Coronary artery (tissue), 2 donors: ENCODE data around the gene COL20A1.

Experiments
- DNase-seq: peaks from one replicate; pipeline ENCODE4 v3.0.0-alpha.2; 2017; ENCODE audit warnings: low spot score
- H3K27ac ChIP-seq, 2 donors: fragments of 200-600 bp; sonication (generic); one replicate each; pipeline ENCODE4 v1.5.1; 2016 to 2019
- H3K4me3 ChIP-seq: fragments of 200-600 bp; sonication (generic); 2 replicates; pipeline ENCODE4 v1.5.1; 2016; ENCODE audit warnings: mild to moderate bottlenecking, moderate library complexity
- TF ChIP-seq, protein P1 (sequence below): fragments of 200-600 bp; sonication (generic); IDR thresholded peaks from one replicate; pipeline ENCODE4 v1.5.1; 2019; ENCODE audit warnings: antibody characterized with exemption

The COL20A1 gene

GRCh38 chr20:63322146-63322932, 29.4 kb downstream of the COL20A1 start:
- DNase-seq = no peak
- TF ChIP-seq, protein P1, sequence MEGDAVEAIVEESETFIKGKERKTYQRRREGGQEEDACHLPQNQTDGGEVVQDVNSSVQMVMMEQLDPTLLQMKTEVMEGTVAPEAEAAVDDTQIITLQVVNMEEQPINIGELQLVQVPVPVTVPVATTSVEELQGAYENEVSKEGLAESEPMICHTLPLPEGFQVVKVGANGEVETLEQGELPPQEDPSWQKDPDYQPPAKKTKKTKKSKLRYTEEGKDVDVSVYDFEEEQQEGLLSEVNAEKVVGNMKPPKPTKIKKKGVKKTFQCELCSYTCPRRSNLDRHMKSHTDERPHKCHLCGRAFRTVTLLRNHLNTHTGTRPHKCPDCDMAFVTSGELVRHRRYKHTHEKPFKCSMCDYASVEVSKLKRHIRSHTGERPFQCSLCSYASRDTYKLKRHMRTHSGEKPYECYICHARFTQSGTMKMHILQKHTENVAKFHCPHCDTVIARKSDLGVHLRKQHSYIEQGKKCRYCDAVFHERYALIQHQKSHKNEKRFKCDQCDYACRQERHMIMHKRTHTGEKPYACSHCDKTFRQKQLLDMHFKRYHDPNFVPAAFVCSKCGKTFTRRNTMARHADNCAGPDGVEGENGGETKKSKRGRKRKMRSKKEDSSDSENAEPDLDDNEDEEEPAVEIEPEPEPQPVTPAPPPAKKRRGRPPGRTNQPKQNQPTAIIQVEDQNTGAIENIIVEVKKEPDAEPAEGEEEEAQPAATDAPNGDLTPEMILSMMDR = no peak
- H3K27ac ChIP-seq = no peak overlapping the region
- H3K4me3 ChIP-seq = no peak overlapping the region

GRCh38 chr20:63322933-63323273, 29.9 kb downstream of the COL20A1 start:
- no peak overlapping the region for H3K27ac ChIP-seq
- TF ChIP-seq, protein P1 = no peak
- no peak overlapping the region for H3K4me3 ChIP-seq
- no peak for DNase-seq

- H3K4me3 ChIP-seq = no peak overlapping the region
- DNase-seq = no peak
- TF ChIP-seq, protein P1 = no peak
- no peak overlapping the region for H3K27ac ChIP-seq
These were observed 30.5 kb downstream of the COL20A1 start for GRCh38 chr20:63323357-63323981.

DNA sequence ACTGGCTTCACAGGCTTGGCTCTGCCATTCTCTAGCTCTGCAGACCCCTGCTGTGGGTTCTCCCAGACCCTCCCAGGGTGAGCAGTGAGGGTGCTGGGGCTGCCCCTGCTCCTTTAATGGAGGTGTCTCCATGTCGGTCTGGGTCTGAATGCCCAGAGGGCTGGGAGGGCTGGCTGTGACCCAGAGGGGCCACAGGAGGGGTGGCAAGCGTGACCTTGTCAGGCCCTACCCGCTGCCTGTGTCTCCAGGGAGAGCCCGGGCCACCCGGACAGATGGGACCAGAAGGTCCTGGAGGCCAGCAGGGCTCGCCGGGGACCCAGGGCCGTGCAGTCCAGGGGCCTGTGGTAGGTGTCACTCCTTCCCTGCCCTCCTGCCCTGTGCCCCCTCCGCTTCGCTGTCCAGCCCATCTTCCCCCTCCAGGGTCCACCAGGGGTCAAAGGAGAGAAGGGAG, 32.1 kb downstream of the COL20A1 start:
- Histone ChIP-seq H3K27ac (no peak overlapping the region), H3K4me3 (no peak overlapping the region)
- no peak for DNase-seq
- TF ChIP-seq, protein P1 = no peak

GRCh38 chr20:63325554-63326313, 32.7 kb downstream of the COL20A1 start:
- Histone ChIP-seq H3K27ac (no peak overlapping the region), H3K4me3 (no peak overlapping the region)
- DNase-seq = no peak
- TF ChIP-seq, protein P1 = no peak

GRCh38 chr20:63326314-63327230, 33.6 kb downstream of the COL20A1 start:
- no peak for DNase-seq
- no peak overlapping the region for H3K4me3 ChIP-seq
- H3K27ac ChIP-seq = no peak overlapping the region
- TF ChIP-seq, protein P1 = no peak
